ENCODE results near the gene RAB30.

The RAB30 gene

DNA sequence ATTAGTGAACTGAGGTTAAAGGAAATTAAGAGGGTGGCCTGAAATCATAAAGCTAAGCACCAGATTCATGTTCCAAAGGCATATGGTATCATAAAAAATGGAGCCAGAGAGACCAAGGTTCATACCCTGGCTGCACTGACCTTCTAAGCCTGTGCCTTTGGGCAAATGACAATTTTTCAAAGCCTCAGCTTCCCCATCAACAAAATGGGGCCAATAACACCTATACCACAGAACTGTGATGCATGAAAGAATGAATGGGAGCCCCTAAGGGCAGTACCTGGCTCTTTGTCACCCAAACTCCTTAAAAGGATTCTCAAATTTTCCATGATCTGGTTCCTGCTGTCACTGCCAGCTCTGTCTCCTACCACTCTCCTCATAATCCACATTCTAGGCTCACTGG is 72.5 kb downstream of the RAB30 start:
- Histone ChIP-seq H3K4me3 (replicated peaks; ENCODE audit: insufficient read depth, low read length) (no peak overlapping the region), H3K27me3 (ENCODE audit: insufficient read depth, poor library complexity, severe bottlenecking) (peaks cover 3% of the 10 kb centered on the region), H3K27ac (replicated peaks) (no peak overlapping the region)
- no peak for DNase-seq (ENCODE audit: low read depth in 1 of 2, low spot score in 1 of 2)
- TF ChIP-seq, protein P1, sequence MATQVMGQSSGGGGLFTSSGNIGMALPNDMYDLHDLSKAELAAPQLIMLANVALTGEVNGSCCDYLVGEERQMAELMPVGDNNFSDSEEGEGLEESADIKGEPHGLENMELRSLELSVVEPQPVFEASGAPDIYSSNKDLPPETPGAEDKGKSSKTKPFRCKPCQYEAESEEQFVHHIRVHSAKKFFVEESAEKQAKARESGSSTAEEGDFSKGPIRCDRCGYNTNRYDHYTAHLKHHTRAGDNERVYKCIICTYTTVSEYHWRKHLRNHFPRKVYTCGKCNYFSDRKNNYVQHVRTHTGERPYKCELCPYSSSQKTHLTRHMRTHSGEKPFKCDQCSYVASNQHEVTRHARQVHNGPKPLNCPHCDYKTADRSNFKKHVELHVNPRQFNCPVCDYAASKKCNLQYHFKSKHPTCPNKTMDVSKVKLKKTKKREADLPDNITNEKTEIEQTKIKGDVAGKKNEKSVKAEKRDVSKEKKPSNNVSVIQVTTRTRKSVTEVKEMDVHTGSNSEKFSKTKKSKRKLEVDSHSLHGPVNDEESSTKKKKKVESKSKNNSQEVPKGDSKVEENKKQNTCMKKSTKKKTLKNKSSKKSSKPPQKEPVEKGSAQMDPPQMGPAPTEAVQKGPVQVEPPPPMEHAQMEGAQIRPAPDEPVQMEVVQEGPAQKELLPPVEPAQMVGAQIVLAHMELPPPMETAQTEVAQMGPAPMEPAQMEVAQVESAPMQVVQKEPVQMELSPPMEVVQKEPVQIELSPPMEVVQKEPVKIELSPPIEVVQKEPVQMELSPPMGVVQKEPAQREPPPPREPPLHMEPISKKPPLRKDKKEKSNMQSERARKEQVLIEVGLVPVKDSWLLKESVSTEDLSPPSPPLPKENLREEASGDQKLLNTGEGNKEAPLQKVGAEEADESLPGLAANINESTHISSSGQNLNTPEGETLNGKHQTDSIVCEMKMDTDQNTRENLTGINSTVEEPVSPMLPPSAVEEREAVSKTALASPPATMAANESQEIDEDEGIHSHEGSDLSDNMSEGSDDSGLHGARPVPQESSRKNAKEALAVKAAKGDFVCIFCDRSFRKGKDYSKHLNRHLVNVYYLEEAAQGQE (IDR thresholded peaks at IDR 0.05; ENCODE audit: insufficient replicate concordance, low read depth): no peak
- no peak for TF ChIP-seq POLR2AphosphoS5 (IDR thresholded peaks at IDR 0.05; ENCODE audit: low read depth)
- no peak for TF ChIP-seq SPI1 (IDR thresholded peaks at IDR 0.05; ENCODE audit: borderline replicate concordance, low read depth)
- no peak for TF ChIP-seq GABPA (IDR thresholded peaks at IDR 0.05; ENCODE audit: low read depth)
- TF ChIP-seq, protein P2, sequence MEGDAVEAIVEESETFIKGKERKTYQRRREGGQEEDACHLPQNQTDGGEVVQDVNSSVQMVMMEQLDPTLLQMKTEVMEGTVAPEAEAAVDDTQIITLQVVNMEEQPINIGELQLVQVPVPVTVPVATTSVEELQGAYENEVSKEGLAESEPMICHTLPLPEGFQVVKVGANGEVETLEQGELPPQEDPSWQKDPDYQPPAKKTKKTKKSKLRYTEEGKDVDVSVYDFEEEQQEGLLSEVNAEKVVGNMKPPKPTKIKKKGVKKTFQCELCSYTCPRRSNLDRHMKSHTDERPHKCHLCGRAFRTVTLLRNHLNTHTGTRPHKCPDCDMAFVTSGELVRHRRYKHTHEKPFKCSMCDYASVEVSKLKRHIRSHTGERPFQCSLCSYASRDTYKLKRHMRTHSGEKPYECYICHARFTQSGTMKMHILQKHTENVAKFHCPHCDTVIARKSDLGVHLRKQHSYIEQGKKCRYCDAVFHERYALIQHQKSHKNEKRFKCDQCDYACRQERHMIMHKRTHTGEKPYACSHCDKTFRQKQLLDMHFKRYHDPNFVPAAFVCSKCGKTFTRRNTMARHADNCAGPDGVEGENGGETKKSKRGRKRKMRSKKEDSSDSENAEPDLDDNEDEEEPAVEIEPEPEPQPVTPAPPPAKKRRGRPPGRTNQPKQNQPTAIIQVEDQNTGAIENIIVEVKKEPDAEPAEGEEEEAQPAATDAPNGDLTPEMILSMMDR (IDR thresholded peaks at IDR 0.05; ENCODE audit: insufficient read depth, low read length): no peak

DNA sequence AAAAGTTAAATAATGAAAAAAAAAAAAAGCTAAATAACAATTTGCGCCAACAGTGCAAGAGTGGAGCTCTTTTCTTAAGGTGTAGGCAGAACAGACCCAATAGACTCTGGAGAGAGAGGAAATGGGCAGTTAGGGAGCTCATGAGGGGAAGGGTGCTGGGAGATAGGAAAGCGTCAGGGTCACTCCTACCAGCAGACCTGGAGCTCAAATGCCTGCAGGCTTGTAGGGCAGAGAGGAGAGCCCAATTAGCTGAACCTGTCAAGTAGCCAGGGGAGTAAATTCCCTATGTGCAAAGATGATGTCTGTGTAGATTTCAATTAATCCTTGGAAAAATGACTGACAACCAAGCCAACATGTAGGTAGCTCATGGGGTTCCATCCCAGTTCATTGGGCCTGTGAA is 73.0 kb downstream of the RAB30 start:
- TF ChIP-seq SPI1 (IDR thresholded peaks at IDR 0.05; ENCODE audit: borderline replicate concordance, low read depth) (no peak), POLR2AphosphoS5 (IDR thresholded peaks at IDR 0.05; ENCODE audit: low read depth) (no peak), GABPA (IDR thresholded peaks at IDR 0.05; ENCODE audit: low read depth) (no peak)
- TF ChIP-seq, protein P2 (IDR thresholded peaks at IDR 0.05; ENCODE audit: insufficient read depth, low read length): no peak
- TF ChIP-seq, protein P1 (IDR thresholded peaks at IDR 0.05; ENCODE audit: insufficient replicate concordance, low read depth): no peak
- H3K4me3 ChIP-seq (replicated peaks; ENCODE audit: insufficient read depth, low read length): no peak overlapping the region
- no peak overlapping the region for H3K27ac ChIP-seq (replicated peaks)
- peaks cover 3% of the 10 kb centered on the region for H3K27me3 ChIP-seq (ENCODE audit: insufficient read depth, poor library complexity, severe bottlenecking)
- DNase-seq (ENCODE audit: low read depth in 1 of 2, low spot score in 1 of 2): no peak

DNA sequence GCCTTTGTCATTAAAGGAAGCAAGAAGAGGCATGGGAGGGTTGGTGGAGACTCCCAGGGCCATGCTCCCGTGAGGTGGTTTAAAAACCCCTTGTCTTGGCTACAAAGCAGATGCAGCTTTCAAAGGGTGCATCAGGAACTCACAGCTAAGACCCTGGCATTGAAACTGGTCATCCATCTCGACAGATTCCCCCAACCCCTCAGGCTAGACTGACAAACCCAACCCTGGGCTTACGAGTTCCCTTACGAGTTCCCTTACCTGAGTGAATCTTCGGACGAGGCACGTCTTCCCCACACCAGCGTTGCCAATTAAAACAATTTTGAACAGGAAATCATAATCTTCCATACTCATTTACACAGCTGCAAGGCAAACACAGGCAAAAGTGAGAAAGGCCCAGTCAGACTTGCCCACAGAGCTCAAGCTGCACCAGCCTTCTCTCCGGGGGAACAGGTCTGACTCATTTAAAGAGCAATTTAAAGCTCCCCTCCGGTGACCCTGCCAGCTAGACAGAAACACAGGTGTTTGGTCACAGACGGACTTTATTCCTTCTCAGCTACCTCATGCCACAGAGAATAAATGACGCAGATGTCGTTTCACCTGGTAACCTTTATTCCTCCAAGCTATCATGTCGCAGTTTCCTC is 74.6 kb downstream of the RAB30 start:
- no peak overlapping the region for H3K27ac ChIP-seq (replicated peaks)
- no peak overlapping the region for H3K4me3 ChIP-seq (replicated peaks; ENCODE audit: insufficient read depth, low read length)
- TF ChIP-seq POLR2AphosphoS5 (IDR thresholded peaks at IDR 0.05; ENCODE audit: low read depth) (no peak), GABPA (IDR thresholded peaks at IDR 0.05; ENCODE audit: low read depth) (no peak)
- TF ChIP-seq, protein P2 (IDR thresholded peaks at IDR 0.05; ENCODE audit: insufficient read depth, low read length): no peak
- H3K27me3 ChIP-seq (ENCODE audit: insufficient read depth, poor library complexity, severe bottlenecking): peaks cover 3% of the 10 kb centered on the region
- no peak for DNase-seq (ENCODE audit: low read depth in 1 of 2, low spot score in 1 of 2)
